Smooth muscle cell of the coronary artery (primary cell): ENCODE data around the gene ACSL1. TPM values are rescaled to one million over a fixed set of nuclear protein-coding genes. Genes with fewer than 3 reads are reported as not detected.

ENCODE experiments used
- total RNA-seq: library from RNA; depleted of rRNA; stranded (reverse); fragments of >200 nt; gene quantifications from 2 replicates; pipeline ENCODE4 v1.2.3, GENCODE V29; 2014; ENCODE audit warnings: low replicate concordance

ACSL1 gene
- 26.2 and 39.2 TPM in 2 replicates for total RNA-seq

GRCh38 chr4:184825896-184826690, at the start of gene ACSL1:
Gene ACSL1, minus strand, starts transcription at chr4:184825968. Its CDS starts 22,454 bp downstream, at chr4:184803514.

GRCh38 chr4:184733654-184734524, 91.9 kb downstream of the ACSL1 start, which contains the start of gene CENPU:
Gene CENPU, minus strand, starts transcription at chr4:184734096. Its CDS starts 34 bp downstream, at chr4:184734062.

Other genes with a start within 250 kb of the ACSL1 start
- gene CASP3, start 176.5 kb downstream of the ACSL1 start, total RNA-seq = 14.3 and 31.3 TPM in 2 replicates
- 6.4 and 8.7 TPM in 2 replicates for gene PRIMPOL, start 176.2 kb downstream of the ACSL1 start, total RNA-seq
- 0.59 and 6.8 TPM in 2 replicates for gene CENPU, start 91.9 kb downstream of the ACSL1 start, total RNA-seq
- not detected in 2 replicates for gene HELT, start 192.5 kb upstream of the ACSL1 start, total RNA-seq